K562 (cell line): ENCODE data around the gene TAS1R3. TPM values are rescaled to one million over a fixed set of nuclear protein-coding genes. Genes with fewer than 3 reads are reported as not detected.

Experiments used
- DDX20 ChIP-seq: fragments of 450-650 bp; IDR thresholded peaks from 2 replicates; pipeline ENCODE4 v1.6.1; 2016; ENCODE audit warnings: missing genetic modification characterization, low read depth, mild to moderate bottlenecking, missing compliant biosample characterization, moderate library complexity
- ETS2 ChIP-seq: IDR thresholded peaks from 2 replicates; pipeline ENCODE4 v1.6.1; 2016; ENCODE audit warnings: borderline replicate concordance, missing genetic modification characterization, mild to moderate bottlenecking, moderate library complexity, missing compliant biosample characterization; ENCODE audit not compliant: poor library complexity, severe bottlenecking
- HDGF ChIP-seq: fragments of 450-650 bp; IDR thresholded peaks from 2 replicates; pipeline ENCODE4 v1.6.1; 2016
- HNRNPL ChIP-seq: fragments of 200-400 bp; formaldehyde crosslinking; IDR thresholded peaks from 2 replicates; pipeline ENCODE4 v1.6.1; 2017; ENCODE audit warnings: low read depth, mild to moderate bottlenecking, low read length
- MED1 ChIP-seq: sonication (generic); formaldehyde crosslinking; IDR thresholded peaks from 2 replicates; pipeline ENCODE4 v1.8.1; 2023; ENCODE audit warnings: missing genetic modification reagents, borderline replicate concordance
- NFE2 ChIP-seq: IDR thresholded peaks from 2 replicates; pipeline ENCODE4 v1.6.1; 2014; ENCODE audit warnings: antibody characterized with exemption, low read depth
- PTRF ChIP-seq: fragments of 450-650 bp; IDR thresholded peaks from 2 replicates; pipeline ENCODE4 v1.6.1; 2016; ENCODE audit warnings: mild to moderate bottlenecking, missing genetic modification characterization, missing compliant biosample characterization
- SIX5 ChIP-seq, 2 experiments: IDR thresholded peaks; 2 replicates each; pipeline ENCODE4 v1.6.1; 2011; ENCODE audit warnings: low read length in 2 of 2, borderline replicate concordance in 1 of 2, low read depth in 1 of 2, mild to moderate bottlenecking in 1 of 2, moderate library complexity in 1 of 2; ENCODE audit not compliant: insufficient read depth in 1 of 2
- YBX1 ChIP-seq: fragments of 450-650 bp; IDR thresholded peaks from 2 replicates; pipeline ENCODE4 v1.7.1; 2016; ENCODE audit warnings: mild to moderate bottlenecking
- ZNF263 ChIP-seq: sonication (generic); formaldehyde crosslinking; IDR thresholded peaks from 2 replicates; pipeline ENCODE4 v1.8.0; 2022; ENCODE audit warnings: mild to moderate bottlenecking, missing genetic modification reagents, borderline replicate concordance
- polyA plus RNA-seq, 8 experiments: library from polyadenylated mRNA; depleted of rRNA in 4 of 8; stranded (reverse) in 5 of 8; unstranded in 3 of 8; fragments of >200 nt; fragmentation: Nextera tagmentation in 2 of 8; fragmentation: Illumina TruSeq in 1 of 8; extraction: Ambion mirVana in 2 of 8; extraction: Trizol in 1 of 8; gene quantifications; 2 replicates each; pipeline versions ENCODE4 v1.2.1 to v1.2.3, GENCODE V29; 2011 to 2014; ENCODE audit warnings: inconsistent platforms in 1 of 8, missing spikeins in 1 of 8
- total RNA-seq, 7 experiments: library from RNA; depleted of rRNA in 6 of 7; stranded (reverse); fragments of >200 nt in 6 of 7; fragmentation: Illumina TruSeq in 2 of 7; extraction: Trizol in 2 of 7; gene quantifications; 2 replicates each; pipeline versions ENCODE4 v1.2.1 to v1.2.3, GENCODE V29; 2011 to 2021; ENCODE audit warnings: low replicate concordance in 1 of 7
- TF ChIP-seq, protein P1 (sequence below): sonication (generic); formaldehyde crosslinking; IDR thresholded peaks from 2 replicates; pipeline ENCODE4 v1.8.1; 2023; ENCODE audit warnings: mild to moderate bottlenecking, missing genetic modification reagents
- TF ChIP-seq, protein P2 (sequence below): fragments of 250-450 bp; sonication (Bioruptor Pico); IDR thresholded peaks from 2 replicates; pipeline ENCODE4 v1.8.0; 2022; ENCODE audit warnings: inconsistent platforms
- TF ChIP-seq, protein P3 (sequence below): fragments of 450-650 bp; IDR thresholded peaks from 2 replicates; pipeline ENCODE4 v1.6.1; 2016; ENCODE audit warnings: mild to moderate bottlenecking
- TF ChIP-seq, protein P4 (sequence below): sonication (generic); formaldehyde crosslinking; IDR thresholded peaks from 2 replicates; pipeline ENCODE4 v1.8.1; 2023; ENCODE audit warnings: missing genetic modification reagents, mild to moderate bottlenecking, borderline replicate concordance
- TF ChIP-seq, protein P5 (sequence below): fragments of 250-450 bp; sonication (Bioruptor Pico); IDR thresholded peaks from 2 replicates; pipeline ENCODE4 v1.8.0; 2021; ENCODE audit warnings: moderate library complexity, mild to moderate bottlenecking, inconsistent platforms

Gene TAS1R3
- total and polyA plus RNA-seq, 9 of the 15 experiments (the other 6 are each of a cell fraction or from before 2014, with no cell fraction given), result 0.07 to 0.13 TPM; not detected in 7

DNA sequence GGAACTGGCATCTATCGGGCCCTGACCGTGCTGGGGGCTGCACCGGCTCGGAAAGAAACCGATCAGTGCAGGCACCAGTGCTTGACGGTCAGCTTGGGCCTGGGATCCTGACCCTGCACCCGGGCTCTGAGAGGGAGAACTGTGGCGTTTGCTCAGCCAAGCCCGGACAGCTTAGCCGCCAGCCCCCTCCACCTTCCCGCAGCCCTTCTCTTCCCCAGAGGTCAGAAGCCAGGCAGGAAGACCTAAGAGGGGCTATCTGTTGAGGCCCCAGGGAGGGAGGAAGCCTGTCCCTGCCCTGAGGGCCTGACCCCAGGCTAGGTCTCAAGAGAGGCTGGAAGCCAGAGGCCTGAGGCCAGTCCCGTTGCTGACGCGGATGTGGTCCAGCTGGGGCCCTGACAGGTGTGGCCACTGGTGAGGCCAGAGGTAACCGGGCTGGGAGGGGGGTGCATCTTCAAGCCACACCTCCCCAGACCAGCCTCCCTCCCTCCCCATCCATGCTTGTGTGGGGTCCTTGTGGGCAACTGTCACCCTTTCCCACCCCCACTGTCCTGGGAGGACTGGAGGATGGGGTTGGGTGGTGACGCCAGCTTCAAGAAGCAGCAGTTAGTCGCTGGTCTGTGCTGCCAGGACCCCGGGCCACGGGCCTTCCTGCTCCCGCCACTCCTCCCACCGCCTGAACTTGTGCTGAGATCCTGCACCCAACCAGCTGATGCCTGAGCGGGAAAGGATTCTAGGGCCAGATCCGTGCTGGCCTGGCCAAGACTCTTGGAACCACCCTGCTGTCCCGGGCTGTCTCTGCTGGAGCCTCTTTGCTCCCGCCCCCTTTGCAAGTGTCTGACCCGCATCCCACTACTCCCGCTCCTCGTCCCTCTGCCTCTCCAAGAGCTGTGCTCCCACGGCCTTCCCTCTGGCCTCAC lies 20.7 kb downstream of the TAS1R3 start (continued):
- TF ChIP-seq, protein P1, sequence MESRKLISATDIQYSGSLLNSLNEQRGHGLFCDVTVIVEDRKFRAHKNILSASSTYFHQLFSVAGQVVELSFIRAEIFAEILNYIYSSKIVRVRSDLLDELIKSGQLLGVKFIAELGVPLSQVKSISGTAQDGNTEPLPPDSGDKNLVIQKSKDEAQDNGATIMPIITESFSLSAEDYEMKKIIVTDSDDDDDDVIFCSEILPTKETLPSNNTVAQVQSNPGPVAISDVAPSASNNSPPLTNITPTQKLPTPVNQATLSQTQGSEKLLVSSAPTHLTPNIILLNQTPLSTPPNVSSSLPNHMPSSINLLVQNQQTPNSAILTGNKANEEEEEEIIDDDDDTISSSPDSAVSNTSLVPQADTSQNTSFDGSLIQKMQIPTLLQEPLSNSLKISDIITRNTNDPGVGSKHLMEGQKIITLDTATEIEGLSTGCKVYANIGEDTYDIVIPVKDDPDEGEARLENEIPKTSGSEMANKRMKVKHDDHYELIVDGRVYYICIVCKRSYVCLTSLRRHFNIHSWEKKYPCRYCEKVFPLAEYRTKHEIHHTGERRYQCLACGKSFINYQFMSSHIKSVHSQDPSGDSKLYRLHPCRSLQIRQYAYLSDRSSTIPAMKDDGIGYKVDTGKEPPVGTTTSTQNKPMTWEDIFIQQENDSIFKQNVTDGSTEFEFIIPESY (CRISPR knock-in tag), result peak; percentile 75
- TF ChIP-seq, protein P2, sequence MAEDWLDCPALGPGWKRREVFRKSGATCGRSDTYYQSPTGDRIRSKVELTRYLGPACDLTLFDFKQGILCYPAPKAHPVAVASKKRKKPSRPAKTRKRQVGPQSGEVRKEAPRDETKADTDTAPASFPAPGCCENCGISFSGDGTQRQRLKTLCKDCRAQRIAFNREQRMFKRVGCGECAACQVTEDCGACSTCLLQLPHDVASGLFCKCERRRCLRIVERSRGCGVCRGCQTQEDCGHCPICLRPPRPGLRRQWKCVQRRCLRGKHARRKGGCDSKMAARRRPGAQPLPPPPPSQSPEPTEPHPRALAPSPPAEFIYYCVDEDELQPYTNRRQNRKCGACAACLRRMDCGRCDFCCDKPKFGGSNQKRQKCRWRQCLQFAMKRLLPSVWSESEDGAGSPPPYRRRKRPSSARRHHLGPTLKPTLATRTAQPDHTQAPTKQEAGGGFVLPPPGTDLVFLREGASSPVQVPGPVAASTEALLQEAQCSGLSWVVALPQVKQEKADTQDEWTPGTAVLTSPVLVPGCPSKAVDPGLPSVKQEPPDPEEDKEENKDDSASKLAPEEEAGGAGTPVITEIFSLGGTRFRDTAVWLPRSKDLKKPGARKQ, result no peak
- TF ChIP-seq, protein P3, sequence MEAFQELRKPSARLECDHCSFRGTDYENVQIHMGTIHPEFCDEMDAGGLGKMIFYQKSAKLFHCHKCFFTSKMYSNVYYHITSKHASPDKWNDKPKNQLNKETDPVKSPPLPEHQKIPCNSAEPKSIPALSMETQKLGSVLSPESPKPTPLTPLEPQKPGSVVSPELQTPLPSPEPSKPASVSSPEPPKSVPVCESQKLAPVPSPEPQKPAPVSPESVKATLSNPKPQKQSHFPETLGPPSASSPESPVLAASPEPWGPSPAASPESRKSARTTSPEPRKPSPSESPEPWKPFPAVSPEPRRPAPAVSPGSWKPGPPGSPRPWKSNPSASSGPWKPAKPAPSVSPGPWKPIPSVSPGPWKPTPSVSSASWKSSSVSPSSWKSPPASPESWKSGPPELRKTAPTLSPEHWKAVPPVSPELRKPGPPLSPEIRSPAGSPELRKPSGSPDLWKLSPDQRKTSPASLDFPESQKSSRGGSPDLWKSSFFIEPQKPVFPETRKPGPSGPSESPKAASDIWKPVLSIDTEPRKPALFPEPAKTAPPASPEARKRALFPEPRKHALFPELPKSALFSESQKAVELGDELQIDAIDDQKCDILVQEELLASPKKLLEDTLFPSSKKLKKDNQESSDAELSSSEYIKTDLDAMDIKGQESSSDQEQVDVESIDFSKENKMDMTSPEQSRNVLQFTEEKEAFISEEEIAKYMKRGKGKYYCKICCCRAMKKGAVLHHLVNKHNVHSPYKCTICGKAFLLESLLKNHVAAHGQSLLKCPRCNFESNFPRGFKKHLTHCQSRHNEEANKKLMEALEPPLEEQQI, result no peak
- TF ChIP-seq ETS2 (tag) (no peak), SIX5 (IDR thresholded peaks at IDR 0.05; ENCODE audit: borderline replicate concordance in 1 of 2, insufficient read depth in 1 of 2, low read depth in 1 of 2, low read length in 2 of 2) (no peak), MED1 (CRISPR knock-in tag) (no peak), ZNF263 (CRISPR knock-in tag) (peak; percentile 57), PTRF (tag) (no peak), HDGF (no peak), NFE2 (no peak), DDX20 (tag) (no peak), HNRNPL (no peak), YBX1 (no peak)
- TF ChIP-seq, protein P4, sequence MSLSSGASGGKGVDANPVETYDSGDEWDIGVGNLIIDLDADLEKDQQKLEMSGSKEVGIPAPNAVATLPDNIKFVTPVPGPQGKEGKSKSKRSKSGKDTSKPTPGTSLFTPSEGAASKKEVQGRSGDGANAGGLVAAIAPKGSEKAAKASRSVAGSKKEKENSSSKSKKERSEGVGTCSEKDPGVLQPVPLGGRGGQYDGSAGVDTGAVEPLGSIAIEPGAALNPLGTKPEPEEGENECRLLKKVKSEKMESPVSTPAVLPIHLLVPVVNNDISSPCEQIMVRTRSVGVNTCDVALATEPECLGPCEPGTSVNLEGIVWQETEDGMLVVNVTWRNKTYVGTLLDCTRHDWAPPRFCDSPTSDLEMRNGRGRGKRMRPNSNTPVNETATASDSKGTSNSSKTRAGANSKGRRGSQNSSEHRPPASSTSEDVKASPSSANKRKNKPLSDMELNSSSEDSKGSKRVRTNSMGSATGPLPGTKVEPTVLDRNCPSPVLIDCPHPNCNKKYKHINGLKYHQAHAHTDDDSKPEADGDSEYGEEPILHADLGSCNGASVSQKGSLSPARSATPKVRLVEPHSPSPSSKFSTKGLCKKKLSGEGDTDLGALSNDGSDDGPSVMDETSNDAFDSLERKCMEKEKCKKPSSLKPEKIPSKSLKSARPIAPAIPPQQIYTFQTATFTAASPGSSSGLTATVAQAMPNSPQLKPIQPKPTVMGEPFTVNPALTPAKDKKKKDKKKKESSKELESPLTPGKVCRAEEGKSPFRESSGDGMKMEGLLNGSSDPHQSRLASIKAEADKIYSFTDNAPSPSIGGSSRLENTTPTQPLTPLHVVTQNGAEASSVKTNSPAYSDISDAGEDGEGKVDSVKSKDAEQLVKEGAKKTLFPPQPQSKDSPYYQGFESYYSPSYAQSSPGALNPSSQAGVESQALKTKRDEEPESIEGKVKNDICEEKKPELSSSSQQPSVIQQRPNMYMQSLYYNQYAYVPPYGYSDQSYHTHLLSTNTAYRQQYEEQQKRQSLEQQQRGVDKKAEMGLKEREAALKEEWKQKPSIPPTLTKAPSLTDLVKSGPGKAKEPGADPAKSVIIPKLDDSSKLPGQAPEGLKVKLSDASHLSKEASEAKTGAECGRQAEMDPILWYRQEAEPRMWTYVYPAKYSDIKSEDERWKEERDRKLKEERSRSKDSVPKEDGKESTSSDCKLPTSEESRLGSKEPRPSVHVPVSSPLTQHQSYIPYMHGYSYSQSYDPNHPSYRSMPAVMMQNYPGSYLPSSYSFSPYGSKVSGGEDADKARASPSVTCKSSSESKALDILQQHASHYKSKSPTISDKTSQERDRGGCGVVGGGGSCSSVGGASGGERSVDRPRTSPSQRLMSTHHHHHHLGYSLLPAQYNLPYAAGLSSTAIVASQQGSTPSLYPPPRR, result no peak
- TF ChIP-seq, protein P5, sequence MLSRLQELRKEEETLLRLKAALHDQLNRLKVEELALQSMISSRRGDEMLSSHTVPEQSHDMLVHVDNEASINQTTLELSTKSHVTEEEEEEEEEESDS, result no peak
